ENCODE data around the gene MX2.
"Not testable (repeated sequence)": the region's sequence is repeated elsewhere in the genome, so short reads cannot be mapped to it uniquely, and the experiment has no call there.

Gene MX2

DNA sequence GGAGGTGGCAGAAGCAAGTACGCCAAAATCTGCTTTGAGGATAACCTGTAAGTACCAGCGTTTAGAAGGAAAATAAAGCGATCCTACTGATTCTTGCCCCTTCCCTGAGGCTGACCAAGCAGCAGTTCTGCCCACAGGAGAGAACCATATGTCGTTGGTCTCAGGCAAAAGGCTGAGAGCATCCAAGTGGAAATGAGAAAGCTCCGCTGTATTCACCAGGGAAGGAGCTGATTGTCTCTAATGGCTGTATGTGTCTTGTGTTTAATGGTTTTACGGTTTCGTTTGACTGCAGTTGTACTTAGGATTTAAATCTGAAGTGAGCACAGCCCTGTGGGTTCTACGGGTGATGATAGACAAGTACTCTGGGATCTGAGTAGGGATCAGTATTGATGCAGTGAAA lies 23.4 kb upstream of the MX2 start:
- in situ Hi-C loops (cut with HindIII; ENCODE audit: low sequenced_read_pairs) = no loop called here

- in situ Hi-C loops (cut with HindIII; ENCODE audit: low sequenced_read_pairs) = no loop called here
Measured at GRCh38 chr21:41342035-41342434, 19.8 kb upstream of the MX2 start.

DNA sequence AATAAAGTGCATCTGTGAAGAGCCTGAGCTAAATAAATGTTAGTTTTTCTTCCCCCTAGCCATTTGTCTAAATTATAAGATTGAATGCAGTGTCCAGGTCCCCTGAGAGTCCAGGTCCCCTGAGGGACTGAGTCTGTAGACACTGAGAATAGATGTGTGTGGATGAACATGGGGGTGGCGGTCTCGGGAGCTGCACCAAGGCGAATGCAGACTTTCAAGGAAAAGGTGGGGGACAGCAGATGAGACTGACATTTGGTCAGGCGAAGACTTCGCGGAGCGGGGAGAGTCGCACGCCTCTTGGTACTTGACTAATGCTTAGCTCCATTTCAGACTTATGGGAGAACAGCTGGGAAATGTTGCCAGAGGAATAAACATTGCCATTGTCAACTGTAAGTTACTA lies 17.7 kb upstream of the MX2 start:
- in situ Hi-C loops (cut with HindIII; ENCODE audit: low sequenced_read_pairs) = no loop called here

DNA sequence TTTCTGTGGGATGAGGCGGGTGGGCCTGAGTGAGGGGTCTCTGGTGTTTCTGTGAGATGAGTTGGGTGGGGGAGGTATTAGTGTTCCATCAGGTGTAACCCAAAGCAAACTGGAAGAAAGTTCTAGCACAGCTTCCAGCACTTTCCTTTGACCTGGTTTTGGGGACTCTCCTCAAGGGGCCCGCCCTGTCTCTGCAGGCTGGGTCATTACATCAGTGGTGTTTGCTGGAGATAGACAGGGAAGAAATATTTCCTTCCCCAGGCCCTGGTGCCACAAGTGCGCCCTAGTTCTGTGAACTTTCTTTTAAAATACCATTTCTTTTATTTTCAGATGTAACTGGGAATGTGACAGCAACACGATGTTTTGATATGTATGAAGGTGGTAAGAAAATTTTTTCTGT lies 16.5 kb upstream of the MX2 start:
- in situ Hi-C loops (cut with HindIII; ENCODE audit: low sequenced_read_pairs) = no loop called here

DNA sequence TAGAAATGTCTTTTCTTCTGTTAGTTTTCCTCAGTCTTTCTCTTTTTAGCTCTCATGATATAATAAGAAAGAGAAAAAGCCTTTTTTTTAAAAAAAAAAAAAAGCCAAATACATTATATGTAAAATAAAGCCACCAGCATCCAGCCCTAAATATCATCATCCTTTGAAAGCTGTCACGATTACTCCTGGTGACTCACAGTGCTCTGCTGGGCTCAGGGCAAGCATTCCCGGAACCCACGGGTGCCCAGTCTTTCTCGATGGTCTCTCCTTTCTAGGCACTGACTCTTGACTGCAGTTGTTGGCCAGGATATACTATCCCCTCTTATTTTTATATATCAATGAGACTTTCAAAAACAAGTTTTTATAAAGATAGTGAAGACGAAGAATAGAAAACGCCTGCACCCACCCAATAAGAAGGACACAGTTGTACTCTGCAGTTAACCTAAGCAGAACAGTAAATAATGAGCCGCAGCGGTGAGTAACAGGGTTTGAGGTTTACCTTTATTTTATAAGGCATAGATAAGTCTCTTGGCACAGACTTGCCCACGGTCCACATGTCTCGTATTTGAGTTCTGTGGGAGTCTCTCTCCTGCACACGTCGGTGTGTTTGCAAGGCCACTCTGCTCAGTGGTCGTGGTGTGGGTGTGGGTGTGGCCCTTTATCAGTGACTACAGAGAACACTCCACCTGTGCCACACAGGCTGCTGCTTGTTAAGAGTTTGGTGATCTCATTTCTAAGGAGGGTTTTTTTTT lies 15.7 kb upstream of the MX2 start:
- in situ Hi-C loops (cut with HindIII; ENCODE audit: low sequenced_read_pairs) = no loop called here

GRCh38 chr21:41346758-41347157 lies 15.1 kb upstream of the MX2 start:
- in situ Hi-C loops (cut with HindIII; ENCODE audit: low sequenced_read_pairs) = no loop called here

DNA sequence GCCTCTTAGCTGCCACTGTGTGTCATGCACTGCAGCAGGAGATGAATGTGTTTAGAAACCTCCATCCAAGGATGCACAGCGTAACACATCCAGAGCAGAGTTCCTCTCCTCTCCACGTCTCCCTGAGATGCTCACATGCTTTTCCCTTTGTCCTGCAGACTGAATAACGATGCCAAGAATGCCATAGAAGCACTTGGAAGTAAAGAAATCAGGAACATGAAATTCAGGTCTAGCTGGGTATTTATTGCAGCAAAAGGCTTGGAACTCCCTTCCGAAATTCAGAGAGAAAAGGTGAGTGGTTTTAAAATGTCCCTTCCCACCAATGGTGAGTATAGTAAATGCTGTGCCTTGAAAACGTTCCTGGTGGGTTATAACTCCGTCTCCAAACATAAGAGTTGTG lies 13.4 kb upstream of the MX2 start:
- in situ Hi-C loops (cut with HindIII; ENCODE audit: low sequenced_read_pairs) = no loop called here

DNA sequence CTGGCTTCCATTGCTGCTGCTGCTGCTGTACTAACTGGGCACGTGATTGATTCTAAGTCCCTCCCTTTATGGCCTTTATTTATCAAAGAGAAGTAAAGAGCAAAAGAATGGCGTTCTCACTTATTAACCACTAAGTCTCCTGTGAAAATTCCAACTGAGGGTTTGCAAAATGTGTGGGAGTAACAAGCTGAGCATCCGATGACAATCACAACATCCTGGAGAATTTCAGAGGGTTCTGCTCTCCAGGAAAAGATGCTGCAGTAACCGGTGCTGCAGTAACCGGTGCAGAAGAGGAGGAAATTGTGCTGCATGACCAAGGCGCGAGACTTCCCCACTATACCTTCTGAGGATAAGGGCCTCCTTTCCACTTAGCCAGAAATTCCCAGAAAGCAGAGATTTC lies 12.7 kb upstream of the MX2 start:
- in situ Hi-C loops (cut with HindIII; ENCODE audit: low sequenced_read_pairs) = no loop called here

- in situ Hi-C loops (cut with HindIII; ENCODE audit: low sequenced_read_pairs) = no loop called here
Measured at GRCh38 chr21:41349619-41350390, 12.0 kb upstream of the MX2 start.

DNA sequence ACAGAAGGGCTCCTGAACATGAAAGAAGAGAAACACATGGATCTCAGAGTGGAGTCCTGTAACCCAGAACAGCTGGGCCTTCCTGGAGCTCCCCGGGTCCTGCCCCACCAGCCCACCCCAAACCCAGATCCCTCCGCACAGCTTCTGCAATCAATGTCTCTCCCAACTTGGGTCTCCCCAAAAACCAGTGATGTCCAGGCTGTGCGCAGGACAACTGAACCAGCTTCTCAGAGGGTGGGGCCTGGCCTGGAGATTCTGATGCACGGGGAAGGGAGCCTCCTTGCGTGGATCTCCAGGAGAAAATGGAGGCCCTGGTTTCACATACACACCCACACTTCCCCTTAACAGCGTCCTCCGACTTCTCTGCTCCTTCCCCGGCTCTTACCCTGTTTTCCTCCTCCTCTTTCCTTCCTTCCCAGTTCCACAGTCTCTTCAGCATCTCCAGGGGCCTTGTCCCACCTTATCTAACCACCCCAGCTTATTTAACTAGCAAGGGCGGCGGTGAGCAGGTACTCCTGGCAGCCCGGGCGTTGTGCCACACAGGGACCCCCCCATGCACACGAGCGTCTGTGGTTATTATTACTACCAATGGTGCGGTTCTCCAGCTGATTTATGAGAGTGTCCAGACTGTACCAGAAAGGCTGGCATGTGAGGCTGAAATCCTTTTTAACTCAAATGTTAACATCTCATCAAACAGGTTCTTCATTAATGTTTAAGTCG lies 11.2 kb upstream of the MX2 start:
- in situ Hi-C loops (cut with HindIII; ENCODE audit: low sequenced_read_pairs) = no loop called here

DNA sequence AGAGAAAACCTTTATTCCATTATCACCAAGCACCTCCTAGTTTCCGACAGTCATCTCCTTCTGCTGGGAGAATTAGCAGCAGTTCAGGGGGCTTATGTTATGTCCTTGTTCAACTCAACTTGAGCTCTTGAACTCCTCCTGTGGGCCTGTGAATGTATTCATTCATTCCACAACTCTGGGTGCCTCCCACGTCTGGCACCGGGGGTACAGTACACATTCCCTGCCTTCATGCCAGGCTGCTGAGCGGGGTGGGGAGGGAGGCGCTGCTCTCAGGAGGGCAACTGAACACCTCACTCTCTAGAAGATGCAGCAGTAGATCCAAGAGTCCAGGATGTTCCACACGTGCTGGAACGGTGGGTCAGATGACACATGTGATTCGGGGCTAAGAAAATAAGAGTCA lies 4.3 kb upstream of the MX2 start:
- in situ Hi-C loops (cut with HindIII; ENCODE audit: low sequenced_read_pairs) = no loop called here

GRCh38 chr21:41358193-41359166 lies 3.3 kb upstream of the MX2 start:
- in situ Hi-C loops (cut with HindIII; ENCODE audit: low sequenced_read_pairs) = no loop called here

- in situ Hi-C loops (cut with HindIII; ENCODE audit: low sequenced_read_pairs) = no loop called here
Measured at GRCh38 chr21:41359286-41359685, 2.5 kb upstream of the MX2 start.

GRCh38 chr21:41359754-41360071 lies 2.1 kb upstream of the MX2 start:
- in situ Hi-C loops (cut with HindIII; ENCODE audit: low sequenced_read_pairs) = not testable (repeated sequence)

DNA sequence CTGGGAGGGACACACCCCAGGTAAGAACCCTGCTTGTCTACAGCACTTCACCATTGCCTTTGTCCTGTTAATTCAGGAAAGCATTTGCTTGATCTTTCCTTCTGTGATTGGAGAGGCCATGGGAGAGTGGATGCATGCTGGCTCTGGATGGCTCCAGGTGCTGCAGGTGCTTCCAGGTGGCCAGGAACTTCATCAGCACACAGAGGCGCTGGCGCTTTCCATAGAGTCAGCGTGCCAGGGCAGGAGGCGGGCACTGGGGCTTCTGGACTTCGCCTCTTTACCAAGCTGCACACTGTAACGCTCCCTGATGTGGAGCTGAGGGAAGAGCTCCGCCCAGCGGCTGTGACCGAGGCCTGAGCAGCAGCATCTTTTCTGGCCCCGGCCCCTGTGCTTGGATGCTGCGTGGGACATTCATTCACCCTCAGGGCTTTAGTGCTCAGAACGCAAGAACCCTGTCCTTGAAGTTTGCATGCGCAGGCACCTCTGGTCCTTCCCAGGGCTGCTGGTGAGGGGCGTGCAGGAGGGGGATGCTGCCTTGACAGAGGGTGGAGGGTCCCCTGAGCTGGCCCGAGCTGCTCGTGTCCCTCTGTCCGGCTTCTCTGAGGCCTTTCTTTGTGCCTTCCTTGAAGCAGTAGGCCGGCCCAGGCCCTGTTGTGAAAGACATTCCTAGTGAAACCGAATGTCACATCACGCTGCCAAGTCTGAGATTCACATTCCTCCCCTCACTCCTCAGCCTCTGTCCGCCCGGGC lies 1.6 kb upstream of the MX2 start:
- in situ Hi-C loops (cut with HindIII; ENCODE audit: low sequenced_read_pairs) = no loop called here

DNA sequence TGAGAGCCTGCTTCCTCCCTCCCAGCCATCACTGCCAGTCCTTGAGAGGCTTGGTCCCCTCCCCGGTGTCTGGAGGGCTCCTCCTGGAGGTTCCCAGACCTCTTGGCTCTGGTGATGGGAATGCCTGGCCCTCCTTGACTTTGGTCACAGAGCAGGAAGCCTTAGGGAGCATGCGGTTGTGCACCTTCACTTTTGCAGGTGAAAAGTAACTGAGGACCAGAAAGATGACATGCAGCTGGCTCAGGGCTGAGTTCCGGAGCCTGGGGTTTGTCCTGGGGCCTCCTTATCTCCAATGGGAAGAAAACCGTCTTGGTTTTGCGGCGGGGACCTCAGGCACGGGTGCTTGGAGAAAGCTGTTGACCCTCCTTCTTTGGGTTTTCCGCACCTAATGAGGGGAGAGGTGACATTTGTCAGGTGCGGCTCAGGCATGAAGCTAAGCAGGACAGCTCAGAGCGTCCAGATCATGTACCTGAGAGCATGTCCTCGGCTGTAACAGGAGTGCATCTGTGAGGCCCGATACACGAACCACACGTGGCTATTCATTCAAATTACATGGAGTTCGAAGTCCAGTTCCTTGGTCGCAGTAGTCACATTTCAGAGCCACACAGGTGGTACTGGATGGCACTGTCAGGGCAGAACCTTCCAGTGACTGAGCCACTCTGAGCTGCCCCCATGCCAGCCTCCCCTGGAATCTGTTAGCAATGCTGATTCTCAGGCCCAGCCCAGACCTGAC lies 608 bp upstream of the MX2 start:
- in situ Hi-C loops (cut with HindIII; ENCODE audit: low sequenced_read_pairs) = no loop called here

DNA sequence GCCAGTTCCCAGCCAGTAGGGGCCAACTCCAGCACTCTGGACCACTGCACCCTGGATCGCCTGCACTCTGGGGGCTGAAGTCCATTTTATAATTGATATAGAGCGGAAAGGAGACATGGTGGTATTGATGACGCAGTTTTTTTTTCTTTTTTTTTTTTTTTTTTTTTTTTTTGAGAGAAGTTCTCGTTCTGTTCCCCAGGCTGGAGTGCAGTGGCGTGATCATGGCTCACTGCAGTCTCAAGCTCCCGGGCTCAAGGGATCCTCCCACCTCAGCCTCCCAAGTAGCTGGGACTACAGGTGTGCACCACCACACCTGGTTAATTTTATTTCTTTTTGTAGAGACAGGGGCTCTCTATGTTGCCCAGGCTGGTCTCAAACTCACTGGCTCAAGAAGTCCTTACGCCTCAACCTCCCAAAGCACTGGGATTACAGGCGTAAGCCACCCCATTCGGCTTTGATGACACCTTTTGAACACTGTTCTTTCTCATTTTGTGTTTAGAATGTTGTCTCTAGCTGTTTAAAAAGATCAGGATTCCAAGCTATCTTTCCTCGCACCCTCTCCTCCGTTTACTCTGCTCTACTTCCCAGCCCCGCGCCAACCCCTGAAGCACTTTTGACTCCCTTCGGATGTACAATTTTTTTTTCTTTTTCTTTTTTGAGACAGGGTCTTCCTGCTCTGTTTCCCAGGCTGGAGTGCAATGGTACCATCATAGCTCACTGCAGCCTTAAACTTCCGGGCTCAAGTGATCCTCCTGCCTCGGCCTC lies 960 bp downstream of the MX2 start:
- in situ Hi-C loops (cut with HindIII; ENCODE audit: low sequenced_read_pairs) = no loop called here

GRCh38 chr21:41363370-41364270 lies 1.8 kb downstream of the MX2 start:
- in situ Hi-C loops (cut with HindIII; ENCODE audit: low sequenced_read_pairs) = no loop called here

Data from endothelial cell of hepatic sinusoid (primary cell).